NCI-H2196 (cell line): ENCODE results near the gene TFEB.

Source experiments
- DNase-seq: peaks from one replicate; lab custom pipeline; 2025; ENCODE audit not compliant: unreplicated experiment; lab: John Stamatoyannopoulos, UW

The TFEB gene

DNA sequence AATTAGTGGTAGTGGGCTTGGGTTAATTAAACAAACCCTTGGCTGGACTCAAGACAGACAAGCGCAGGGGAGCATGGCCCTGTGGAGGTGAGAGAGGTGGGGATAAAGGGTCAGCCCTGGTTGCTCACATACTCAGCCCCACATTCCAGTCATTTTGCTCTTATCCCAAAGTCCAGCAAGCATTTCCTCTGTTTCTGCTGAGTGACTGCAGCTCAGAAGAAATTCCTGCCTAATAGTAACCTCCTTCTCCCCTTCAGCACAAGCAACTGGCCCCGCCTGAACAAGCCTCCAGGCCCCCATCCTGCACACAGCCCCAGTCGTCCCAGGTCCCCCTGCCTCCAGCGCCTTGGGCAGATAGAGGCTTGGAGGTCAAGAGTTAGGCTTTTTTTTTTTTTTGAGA is 3.6 kb upstream of the TFEB start:
- DNase-seq = no peak

DNA sequence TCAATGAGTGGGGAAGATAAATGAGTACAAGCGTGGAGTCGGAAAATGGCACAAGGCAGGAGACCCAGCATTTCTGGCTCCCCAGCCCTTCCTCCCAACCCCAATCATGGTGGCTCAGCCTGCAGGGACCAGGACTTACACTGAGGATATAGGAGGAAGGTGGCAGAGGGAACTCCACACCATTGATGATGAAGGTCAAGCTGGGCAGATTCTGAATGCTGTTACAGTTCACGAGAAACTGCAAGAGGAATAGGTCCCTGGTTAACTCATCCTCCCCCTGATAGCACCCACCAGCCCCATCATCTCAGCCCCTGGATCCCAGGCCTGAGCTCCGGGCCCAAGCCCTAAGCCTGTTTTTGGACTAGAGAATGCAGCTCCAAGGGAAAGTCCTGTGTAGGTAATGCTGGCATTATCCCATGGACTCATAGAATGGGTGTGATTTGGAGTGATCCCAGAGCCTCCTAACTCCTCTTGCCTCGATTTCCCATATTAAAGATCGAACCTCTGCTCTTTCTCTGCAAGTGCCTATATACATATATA is 2.3 kb upstream of the TFEB start:
- no peak for DNase-seq

DNA sequence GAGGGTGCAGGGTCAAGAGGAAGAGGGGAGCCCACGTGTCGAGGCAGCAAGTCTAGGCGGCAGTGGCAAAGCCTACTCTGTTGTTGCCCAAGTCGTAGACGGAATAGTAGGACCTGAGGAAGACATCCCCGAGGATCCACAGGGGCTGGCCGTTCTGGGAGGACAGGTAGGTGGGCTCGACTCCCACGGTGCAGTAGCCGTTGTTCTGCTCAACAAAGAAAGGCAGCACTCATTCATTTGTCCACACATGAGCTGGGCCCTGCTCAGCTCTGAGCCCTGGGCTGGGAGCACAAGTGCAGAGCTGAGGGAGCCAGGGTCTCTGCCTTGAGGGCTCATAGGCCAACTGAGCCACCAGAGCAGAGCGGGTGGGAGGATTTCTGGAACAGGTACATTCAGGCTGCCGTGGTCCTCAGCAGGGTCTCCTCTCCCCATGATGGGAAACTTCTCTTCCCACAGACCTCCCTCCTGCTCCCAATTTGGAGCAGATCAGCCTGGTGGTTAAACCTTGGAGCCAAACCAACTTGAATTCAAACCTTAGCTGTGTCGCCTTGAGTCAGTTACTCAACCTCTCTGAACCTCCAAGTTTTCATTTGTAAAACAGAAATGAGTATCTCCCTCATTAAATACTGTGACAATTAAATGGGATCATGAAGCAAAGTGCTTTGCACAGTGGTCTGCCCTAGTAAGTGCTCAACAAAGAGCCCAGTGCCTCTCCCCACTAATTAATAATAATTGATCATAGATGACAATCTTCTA is 1.6 kb upstream of the TFEB start:
- DNase-seq = no peak

DNA sequence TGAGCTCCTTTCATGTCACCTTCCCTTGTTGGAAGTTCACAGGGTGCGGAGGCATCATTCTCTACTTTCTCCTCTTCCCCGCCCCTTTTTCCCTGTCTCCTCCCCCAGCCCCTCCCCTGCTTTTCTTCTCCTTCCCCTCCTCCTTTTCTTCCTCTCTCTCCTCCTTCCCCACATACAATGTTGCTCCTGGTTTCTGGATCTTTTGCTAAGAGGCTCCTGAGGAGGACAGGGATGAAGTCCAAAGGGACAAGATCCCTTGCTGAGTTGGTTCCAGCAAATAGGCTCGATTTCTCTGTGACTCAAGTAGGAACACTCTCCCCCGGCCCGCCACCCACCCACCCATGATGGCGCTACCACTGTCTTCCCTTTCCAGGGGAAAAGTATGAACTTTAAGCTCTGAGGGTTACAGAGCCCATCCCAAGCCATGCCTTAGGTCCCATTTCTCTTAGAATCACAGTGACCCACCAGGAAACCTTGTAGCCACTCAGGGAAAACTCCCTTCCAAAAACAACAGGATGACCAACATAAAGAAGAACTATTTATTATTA is 852 bp upstream of the TFEB start:
- DNase-seq = no peak

DNA sequence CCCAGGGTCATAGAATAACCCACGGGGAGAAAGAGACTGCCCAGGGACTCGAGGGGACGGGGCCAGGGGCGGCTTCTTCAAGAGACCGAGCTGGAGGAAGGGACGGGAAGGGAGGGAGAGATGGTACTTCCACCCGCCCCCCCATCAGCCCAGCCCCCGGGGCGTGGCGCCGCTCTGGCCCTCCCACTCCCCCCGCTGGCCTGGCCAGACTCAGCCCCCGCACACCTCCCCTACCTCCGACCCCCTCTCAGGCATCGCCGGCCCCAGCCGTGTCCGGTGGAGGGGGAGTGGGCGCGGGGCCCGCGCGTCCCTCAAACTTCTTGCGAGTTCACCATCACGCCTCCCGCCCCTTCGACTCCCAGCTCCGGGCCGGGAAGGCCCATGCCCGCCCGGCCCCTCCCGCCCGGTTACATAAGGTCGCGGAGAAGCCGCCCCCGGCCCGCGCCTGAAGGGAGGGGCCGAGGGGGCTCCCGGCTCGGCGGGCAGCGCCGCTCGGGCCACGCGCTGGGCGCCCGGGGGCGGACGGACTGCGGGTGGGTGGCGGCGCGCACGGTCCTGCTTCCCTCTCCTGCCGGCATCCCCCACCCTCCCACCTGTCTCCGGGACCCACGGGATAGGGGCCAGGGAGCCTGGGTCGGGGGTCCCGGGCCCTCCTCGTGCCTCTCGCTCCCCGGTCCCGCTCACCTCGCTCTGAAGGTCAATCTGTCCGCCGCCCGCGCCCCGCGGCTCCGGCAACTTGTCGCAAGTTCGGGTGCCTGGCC is 562 bp downstream of the TFEB start:
- DNase-seq = peak; percentile 74

DNA sequence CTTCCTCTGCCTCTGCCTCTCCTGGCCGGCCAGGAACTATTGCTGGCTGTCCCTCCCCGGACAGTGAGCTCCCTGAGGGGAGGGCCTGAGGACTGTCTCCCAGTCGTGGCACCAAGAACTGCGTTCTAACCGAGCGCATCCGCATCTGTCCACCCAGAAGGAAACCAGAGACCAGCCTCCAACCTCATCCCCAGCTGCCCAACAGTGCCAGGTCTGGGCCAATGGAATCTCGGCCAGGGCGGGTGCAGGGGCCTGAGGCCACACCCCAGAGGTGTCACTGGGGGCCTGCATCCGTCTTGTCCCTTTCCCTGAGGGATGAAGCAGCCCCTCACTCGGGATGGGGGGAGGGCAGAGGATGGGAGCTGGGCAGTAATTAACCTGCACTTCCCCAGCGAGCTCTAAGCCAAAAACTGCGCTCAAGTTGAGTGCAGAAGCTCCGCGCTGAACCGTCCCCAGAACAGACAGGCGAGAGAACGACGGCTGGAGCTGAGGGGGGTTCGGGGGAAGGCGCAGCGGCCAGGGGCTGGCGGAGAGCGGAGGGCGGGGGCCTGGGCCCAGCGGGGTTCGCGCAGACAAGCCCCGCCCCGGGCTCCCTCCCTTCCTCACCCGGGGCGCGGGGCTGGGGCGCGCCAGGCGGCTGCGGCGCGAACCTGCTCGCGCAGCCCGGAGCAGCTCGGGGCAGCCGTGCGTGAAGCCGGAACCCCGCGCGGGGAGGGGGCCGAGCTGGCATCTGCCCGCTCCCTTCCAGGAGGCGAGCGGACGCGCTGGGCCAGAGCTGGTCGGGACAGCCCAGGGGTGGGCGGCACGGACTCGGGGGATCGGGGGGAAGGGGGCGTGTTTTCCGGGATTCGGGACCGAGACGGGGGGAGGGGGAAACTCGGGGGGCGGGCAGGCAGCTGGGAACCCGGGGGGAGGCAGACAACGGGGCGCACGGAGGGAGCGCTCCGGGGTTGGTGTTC is 1.4 kb downstream of the TFEB start:
- peak; percentile 90 for DNase-seq

DNA sequence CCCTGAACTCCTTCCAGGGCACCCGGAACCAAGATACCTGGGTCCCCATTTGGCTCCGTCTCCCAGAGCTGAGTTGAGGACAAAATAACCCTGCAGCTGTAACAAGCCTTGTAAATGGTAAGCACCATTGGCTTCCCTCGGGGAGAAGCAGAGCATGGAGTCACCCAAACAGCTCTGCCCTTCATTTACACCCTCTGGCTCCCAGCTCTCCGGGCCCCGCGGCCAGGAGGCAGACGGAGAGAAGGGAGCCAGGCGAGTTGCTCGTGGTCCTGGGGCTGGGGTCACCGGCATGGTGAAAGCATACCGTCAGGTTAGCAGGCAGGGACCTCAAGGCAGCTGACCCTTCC is 2.1 kb downstream of the TFEB start:
- no peak for DNase-seq

DNA sequence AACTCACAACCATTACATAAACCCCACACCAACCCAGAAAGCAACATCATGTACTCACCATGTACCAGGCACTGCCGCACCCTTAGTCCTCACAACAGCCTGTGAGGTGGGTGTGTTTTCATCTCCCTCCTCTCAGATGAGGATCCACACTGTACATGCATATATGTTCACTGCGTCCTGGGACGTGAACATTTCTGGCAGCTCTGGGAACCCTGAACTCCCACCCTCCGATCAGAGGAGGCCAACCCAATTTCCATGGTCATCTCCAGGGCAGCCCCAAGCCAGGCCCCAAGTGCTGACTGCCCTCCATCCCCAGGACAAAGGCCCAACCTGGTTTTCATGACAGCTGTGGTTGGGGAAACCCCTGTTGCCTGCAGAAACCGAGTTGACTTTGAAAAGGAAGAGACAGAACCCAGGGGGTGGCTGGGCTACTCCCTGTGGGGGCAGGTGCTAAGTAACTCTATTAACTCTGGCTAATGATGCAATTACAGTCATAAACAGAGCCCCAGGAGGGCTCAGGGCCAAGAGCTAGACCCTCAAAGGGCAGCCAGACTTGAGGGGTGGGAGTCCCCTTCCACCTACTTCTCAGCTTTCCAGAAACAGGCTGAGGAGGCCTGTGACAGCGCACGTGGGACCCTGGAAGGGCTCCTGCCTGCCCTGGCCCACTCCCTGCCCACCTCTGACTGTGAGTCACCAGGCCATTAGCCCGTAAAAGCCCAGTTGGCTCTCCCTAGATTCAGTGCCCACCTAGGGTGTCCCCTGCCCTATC is 2.6 kb downstream of the TFEB start:
- DNase-seq = no peak

DNA sequence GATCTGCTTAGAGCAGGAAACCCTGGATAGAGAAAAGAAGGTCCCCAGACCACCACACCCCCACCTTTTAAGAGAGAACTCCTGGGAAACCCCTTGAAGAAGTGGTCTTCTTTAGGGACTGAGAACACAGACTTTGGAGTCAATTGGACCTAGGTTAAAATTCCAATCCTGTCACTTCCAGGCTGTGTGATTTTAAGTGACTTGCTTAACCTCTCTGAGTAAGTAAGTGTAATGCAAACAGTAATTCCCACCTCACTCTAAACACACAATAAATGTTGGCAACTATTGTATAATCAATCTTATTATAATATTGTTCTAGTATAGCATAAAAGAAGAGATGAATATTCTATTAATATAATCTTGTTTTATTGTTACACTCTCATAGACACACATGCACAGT is 3.3 kb downstream of the TFEB start:
- DNase-seq = no peak

DNA sequence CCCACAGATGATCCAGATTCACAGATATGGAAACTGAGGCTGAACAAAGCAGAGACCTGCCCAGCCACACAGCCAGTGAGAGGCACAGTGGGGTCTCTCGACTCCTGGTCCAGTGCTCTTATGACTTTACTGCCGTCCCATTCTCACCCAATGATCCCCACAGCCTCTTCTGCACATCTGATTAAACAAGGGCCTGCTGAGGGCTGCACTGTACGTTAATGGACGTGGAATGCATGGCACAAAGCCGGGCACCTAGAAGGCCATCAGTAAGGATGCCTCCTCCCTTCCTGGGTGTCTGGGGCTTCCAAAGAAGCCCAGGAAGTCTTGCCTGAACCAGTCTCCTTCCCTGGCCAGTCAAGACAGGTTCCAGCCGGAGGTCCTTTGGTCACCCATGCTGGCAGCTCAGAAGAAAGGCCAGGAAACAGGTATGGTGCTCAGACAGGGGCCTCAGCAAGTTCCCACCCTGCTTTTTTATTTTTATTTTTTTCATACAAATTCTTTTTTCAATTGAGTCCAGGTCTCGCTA is 3.8 kb downstream of the TFEB start:
- no peak for DNase-seq

DNA sequence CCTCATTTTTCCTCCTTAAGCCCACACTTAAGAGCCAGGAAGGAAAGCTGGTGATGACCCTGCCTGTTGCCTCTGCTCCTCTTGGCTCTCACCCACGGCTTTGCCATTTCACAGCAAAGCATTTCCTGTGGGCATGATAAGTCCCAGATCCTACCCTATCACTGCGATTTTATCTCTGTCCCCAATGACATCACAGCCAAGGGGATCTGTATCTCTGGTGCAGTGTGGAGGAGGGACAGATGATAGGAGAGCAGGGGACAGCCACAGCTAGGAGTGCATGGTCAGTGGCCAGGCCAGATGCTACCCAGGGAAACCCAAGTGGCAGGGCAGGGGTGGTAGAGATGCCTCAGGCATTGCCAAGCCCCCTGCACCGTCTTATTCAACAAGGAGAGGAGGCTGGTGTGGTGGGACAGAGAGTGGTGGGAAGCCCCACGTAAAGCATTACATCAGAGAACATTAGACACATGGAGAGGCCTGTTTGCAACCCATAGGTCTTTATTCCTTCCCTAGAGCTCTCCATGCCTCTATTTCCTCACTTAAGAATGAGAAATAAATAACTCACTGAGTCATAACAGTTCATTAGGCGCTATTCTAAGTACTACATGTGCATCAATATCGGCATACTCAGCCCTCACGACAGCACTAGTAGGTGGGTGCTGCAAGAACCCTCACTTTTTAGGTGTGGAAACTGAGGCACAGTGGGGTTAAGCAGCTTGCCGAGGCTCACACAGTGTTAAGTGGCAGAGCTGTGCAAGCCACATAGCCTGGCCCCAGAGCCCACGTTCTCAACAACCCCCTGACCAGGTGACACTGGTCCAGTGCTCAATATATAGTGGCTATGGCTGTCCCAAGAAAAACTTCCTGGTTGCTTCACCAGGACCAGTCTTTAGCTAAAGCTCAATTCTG is 4.6 kb downstream of the TFEB start:
- DNase-seq = no peak

DNA sequence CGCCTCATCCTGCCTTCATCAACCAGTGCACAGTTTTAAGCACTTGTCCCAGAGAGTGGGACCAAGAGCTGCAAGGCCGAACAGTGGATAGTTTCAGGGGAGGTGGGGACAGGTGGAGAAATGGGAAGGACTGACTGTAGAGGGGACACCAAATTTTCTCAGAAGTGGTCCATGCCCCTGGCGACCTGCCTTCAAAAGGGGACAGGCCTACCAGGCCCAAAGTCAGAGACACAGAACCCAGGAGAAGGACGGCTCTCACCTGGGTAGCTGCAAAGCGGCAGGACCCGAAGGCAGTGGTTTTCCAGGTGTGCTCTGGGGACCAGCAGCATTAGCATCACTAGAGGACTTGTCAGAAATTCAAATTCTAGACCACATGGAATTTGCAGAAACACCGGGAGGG is 5.8 kb downstream of the TFEB start:
- no peak for DNase-seq

DNA sequence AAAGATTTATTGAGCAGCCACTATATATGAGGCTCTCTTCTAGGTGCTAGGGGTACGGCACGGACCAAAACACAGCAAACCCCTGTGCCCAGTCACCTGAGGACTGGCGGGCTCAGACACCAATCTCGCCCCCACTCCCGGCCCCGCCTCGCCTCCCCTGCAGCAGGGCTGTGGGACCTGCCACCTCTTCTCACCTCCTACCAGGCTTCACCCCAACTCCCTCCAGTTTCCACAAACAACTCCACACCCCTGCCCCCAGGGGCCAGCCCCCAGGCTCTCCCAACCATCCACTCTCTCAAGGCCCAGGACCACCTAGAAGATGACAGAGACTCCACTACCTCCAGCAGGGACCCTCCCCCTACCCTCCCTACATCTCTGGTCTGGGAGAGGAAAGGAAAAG is 6.5 kb downstream of the TFEB start:
- no peak for DNase-seq

DNA sequence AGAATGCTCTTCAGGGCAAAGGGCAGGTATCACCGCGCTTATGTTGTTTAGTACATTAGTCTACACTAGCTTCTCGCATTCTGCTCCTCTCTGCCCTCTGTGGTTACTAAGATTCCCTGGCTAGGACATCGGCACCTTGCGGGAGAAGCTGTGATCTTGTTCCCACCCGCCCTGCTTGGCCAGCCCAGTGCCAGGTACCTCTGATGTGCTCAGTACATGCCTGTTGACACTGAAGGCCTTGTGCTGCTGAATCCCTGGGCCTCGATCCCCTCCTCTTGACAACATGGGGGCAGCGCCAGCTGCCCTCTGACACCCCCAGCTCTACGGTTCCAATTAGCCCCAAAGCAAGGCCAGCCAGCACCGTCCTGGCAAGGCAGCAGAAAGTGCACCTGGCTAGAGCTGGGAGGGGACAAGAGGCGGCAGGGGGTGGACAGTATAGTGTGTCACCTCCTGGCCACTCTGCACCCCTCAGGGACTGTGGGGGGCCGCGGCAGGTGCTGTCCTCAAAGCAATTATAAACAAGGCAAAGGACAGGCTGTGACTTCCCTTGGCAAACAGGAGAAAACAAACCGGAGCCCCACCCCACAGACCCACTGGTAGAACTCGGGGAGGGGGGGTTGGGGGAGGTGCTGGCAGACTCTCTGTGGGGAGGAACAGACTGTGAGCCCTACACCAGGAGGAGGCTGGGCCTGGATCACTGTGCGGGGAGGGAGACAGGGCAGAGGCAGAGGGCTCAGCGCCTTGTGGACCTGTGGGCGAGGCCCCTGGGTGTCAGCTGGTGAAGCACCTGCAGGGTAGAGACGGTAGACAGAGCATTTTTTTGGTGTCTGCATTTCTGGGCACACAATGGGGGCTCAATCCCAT is 7.1 kb downstream of the TFEB start:
- DNase-seq = peak; percentile 89

DNA sequence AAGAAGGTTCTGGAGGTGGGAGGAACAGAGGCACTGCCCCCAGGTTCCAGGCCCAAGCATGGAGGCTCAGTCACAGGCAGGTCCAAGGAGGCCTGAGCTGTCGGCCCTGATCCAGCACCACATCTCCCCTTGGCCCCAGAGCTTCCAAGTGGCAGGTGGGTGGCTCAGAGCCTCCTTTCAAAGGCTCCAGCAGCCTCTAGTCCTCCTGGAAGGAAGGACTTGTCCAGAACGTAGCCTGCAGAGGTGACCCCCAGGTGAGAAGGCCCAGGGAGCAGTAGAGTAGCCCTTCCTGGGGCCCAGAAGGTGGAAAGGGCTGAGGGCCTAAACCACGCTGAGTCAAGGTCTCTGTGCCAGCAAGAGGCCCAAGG is 7.7 kb downstream of the TFEB start:
- DNase-seq = no peak

DNA sequence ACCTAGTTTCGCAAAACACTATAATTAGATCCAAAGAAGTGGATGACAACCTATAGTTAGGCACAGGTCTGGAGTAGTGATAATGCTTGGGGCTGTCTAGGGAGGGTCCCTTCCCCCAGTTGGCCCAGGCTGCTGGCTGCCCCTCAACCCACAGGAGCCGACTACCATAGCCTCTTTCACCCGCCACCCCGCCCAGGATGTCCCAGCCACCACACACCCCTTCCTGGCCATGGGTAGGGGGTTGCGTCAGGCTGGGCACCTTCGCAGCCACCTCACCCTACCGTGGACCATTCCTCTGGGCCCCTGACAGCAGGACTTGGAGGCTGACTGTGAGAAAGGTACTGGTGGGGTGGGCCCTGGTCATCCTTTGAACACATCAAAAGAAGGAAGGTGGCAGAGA is 8.5 kb downstream of the TFEB start:
- no peak for DNase-seq

DNA sequence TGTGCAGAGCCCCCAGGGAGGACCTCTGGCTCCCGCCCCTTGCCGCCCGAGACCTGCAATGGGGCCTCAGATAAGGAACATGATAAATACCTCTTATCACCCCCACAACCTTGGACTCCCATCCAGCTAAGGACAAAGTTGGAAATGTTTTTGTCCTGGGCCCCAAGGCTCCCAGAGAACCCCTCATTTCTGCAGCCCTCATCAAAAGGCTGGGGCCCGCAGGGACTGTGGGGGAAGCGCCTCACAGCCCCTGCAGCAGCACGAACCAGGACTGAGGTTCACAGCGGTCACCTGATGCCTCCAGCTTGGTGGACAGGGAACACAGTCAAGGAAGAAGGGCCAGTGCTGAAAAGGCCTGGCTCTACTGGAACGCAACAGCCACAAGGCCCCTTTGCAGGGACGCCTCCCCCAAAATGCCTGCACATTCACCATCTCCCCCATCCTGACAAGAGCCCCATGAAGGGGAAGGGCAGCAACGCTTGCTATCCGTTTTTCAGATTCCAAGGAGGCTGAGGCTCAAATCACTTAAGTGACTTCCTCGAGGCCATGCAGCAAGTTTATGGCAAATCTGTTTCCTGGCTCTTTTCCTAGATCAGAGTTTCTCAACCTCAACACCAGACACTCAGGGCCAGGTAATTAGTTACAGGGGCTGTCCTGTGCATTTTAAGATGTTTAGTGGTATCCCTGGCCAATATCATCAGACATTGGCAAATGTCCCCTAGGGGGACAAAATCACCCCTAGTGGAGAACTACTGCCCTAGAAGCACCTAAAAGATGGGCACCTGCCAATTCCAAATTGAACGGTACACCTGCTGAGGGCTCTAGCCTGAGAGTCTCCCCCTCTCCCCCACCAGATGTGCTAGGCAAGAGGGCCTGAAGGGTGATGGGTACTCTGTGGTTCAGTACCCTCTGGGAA is 10.6 kb downstream of the TFEB start:
- no peak for DNase-seq
